Activated CD8-positive, alpha-beta memory T cell treated with anti-CD3 and anti-CD28 coated beads, Interleukin-2, amount 50 U/mL, for 4 hours (primary cell): ENCODE results near the gene GNG4.
"Not testable (repeated sequence)": the region's sequence is repeated elsewhere in the genome, so short reads cannot be mapped to it uniquely, and the experiment has no call there.

Experiments used
- DNase-seq: peaks from one replicate; pipeline ENCODE4 v3.0.0-alpha.2; 2020

The GNG4 gene

GRCh38 chr1:235624721-235625333, 24.8 kb downstream of the GNG4 start:
- DNase-seq = no peak

DNA sequence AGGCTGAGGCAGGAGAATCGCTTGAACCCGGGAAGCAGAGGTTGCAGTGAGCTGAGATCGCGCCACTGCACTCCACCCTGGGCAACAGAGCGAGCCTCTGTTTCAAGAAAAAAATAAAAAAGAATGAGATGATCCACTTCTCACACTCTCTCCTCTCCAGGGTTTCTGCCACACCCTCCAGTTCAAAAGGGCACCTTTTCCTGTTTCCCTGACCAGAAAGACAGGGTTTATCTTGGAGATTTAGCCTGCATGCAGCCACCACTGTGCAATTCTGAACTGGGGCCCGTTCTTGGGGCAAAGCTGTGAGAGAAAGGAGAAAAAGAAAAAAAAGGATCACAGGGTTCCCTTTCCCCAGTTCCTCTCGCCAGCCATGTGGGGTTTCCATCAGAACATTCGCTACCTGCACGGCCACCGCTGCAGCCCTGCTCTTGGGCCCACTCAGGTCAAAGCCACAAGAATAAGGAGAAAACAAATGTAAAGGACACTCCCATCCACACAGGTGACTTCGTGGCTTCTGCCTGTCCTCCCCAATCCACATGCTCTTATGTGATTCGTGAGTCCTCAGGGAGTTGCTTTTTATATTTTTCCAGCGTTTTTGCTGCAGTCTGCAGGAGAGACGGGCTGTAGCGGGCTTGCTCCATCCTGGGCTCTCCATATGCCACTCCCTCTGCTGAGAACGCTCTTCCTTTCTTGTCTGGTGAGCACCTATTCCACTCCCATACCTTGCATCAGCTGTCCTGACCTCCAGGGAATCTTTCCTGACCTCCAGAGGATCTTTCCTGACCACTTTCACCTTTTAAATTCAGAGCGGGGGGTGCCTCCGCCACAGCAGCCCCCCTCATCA, 26.4 kb downstream of the GNG4 start:
- DNase-seq = no peak

DNA sequence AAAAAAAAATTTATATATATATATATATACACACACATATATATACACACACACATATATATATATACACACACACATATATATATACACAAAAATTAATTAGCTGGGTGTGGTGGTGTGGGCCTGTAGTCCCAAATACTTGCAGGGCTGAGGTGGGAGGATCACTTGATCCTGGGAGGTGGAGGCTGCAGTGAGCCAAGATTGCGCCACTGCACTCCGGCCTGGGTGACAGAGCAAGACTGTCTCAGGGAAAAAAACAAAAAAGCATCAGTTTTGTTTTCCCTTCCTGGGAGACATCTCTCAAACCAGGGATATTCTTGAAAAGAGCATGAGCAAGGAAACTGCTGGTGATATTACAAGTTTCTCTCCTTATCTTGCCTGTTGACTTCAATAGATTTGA, 30.4 kb downstream of the GNG4 start:
- not testable (repeated sequence) for DNase-seq

GRCh38 chr1:235617808-235618207, 31.8 kb downstream of the GNG4 start:
- no peak for DNase-seq

GRCh38 chr1:235617140-235617539, 32.4 kb downstream of the GNG4 start:
- no peak for DNase-seq

- no peak for DNase-seq
These were observed 35.1 kb downstream of the GNG4 start for GRCh38 chr1:235614442-235614954.

- no peak for DNase-seq
These were observed 36.0 kb downstream of the GNG4 start for GRCh38 chr1:235613602-235614001.

DNA sequence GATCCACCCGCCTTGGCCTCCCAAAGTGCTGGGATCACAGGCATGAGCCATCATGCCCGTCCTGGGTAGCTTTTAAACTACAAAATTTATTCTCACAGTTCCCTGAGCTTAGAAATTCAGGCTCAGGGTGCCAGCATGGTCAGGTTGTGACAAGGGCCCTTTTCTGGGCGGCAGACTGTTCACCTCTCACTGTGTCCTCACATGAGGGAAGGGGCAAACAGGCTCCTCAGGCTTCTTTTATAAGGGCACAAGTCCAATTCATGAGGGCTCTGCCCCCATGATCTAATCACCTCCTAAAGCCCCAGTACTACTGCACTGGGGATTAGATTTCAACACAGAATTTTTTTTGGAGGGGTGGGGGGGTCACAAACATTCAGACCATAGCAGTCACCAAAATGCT, 36.8 kb downstream of the GNG4 start:
- no peak for DNase-seq

GRCh38 chr1:235610157-235610556, 39.4 kb downstream of the GNG4 start:
- no peak for DNase-seq

DNA sequence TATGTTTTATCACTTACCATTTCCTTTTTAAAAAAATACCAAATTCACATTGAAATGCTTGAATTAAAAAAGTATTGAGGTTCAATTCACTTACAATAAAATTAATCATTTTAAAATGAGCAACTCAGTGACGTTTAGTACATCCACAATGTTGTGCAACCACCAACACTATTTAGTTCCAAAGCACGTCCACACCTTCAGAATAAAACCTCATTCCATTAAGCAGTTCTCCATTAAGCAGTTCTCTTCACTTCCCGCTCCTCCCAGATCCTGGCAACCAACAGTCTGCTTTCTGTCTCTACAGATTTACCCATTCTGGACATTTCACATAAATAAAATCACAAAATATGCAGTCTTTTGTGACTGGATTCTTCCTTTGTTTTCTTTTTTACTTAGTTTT, 41.3 kb downstream of the GNG4 start:
- no peak for DNase-seq

DNA sequence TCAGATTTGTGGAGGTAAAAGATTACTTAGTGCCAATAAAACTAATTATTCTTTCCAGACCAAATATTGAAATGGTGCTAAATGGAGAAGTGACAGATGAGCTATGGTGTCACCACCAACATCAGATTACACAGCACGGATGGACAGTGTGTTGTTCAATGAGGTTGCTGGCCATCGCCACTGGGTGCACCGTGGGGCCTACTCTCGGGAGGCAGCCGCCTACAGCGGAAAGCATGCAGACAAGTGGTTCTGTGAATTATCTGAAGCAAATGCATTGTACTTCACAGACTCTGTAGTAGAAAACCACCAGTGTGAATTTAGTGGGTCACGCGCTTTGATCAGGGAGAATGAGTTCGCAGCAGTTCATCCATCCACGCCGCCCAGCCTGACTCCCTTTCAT, 42.3 kb downstream of the GNG4 start:
- no peak for DNase-seq

GRCh38 chr1:235601104-235601503, 48.5 kb downstream of the GNG4 start:
- no peak for DNase-seq

DNA sequence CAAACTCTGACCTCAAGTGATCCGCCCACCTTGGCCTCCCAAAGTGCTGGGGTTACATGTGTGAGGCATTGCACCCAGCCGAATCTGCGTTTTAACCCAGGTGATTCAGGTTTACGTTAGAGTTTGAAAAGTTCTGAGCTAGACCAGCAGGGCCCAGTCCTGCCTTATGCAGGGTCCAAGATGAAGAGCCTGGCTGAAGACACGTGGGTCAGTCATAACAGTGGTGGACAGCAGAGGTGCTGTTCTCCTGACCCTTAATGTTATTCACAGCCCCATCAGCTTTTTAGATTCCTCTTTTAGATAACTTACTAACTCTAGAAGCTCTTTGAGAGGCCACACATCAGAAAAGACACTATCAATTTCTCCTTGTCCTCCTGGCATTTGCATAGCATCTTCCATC, 50.0 kb downstream of the GNG4 start:
- no peak for DNase-seq

GRCh38 chr1:235597867-235598553, 51.6 kb downstream of the GNG4 start:
- DNase-seq = no peak

DNA sequence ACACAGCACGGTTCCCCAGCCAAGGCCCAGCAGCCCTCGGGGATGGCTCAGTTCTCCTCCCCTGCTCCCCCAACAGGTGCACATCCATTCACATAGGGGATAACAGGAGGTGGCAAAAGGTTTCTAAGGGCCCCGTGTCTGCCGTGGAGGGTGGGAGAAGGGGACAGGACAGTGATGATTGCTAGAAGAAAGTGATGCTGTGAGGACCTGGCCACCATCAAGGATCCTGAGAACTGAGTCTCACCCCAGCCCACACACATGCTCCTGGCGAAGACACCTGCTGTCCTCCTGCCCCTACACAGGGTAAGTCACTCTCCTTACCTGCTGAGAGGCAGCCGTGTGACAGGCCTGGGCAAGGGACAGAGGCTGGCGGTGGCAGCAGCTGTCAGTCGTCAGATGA, 54.5 kb downstream of the GNG4 start:
- DNase-seq = no peak

GRCh38 chr1:235594281-235594895, 55.2 kb downstream of the GNG4 start:
- DNase-seq = not testable (repeated sequence)

- no peak for DNase-seq
These were observed 60.6 kb downstream of the GNG4 start for GRCh38 chr1:235588916-235589515.

GRCh38 chr1:235588156-235588555, 61.4 kb downstream of the GNG4 start:
- no peak for DNase-seq

DNA sequence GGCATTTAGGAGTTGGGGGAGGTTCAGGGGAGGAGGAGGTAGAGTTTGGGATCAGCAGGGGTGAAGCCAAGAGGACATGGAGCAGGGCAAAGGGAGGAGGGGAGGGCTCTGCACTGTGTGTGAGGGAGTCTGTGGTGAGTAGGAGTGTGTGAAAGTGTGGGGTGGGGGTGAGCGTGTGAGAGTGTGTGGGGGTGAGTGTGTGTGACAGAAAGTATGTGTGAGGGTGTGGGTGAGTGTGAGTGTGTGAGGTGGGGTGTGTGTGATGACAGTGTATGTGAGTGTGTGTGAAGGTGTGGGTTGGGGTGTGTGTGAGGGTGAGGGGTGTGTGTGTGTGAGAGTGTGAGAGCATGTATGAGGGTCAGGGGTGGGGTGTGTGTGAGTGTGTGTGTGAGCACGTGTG, 62.6 kb downstream of the GNG4 start:
- DNase-seq = no peak

GRCh38 chr1:235586413-235586812, 63.2 kb downstream of the GNG4 start:
- no peak for DNase-seq

- DNase-seq = no peak
These were observed 64.6 kb downstream of the GNG4 start for GRCh38 chr1:235584973-235585372.

DNA sequence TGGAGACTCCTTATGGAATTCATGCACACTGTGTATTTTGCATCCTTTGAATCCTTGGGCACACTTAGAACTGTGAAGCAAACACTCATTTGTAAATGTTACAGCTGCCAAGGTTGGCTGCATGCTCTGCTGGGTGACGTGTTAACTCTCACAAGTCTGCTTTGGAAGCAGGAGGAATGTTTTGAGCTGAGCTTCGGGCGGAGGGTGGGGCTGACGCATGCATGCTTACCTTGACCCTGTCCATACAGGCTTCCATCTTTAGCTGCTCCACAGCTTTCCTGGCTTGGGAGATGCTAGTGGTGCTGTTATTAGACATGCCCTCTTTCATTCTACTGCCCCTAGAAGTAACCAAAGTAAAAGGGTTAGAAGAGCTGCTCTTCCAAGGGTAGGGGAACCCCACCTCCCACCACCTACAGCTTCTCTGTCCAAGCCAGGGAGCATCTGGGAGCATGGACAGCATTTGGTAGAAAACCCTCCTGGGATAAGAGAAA, 66.0 kb downstream of the GNG4 start:
- no peak for DNase-seq

DNA sequence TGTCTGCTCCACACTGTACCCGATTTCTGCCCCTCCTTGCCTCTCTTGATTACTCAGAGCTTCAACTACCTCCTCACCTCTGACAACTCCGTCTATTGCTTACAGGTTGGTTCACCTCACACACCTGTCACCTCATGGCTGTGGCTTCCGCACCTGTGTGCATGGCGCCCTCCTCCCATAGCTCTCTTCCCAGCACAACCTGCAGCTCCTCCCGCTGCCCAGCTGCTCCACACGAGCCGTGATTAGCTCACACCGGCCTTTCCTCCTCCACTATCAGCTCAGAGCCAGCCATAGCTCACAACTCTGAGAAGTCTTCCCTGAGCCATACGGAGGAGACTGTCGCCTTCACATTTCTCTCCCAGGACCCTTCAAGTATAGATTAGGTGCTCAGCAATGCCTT, 67.5 kb downstream of the GNG4 start:
- no peak for DNase-seq
